GM19455 (cell line): ENCODE results near the gene GBX2.

Source experiments
- ATAC-seq: cut with Tn5 transposase; IDR thresholded peaks from one replicate; pipeline ENCODE4 v1.9.1; 2021; ENCODE audit not compliant: unreplicated experiment

GBX2 gene

GRCh38 chr2:236168110-236169080 lies at the start of gene GBX2:
TSS of gene GBX2 (minus strand) at chr2:236168386. CDS start at chr2:236167971, 415 bp downstream.
- ATAC-seq: no peak

GRCh38 chr2:236217926-236218325 lies 49.7 kb upstream of the GBX2 start:
- no peak for ATAC-seq

- ATAC-seq: no peak
Measured at GRCh38 chr2:236216711-236217110, 48.5 kb upstream of the GBX2 start.

GRCh38 chr2:236215761-236216333 lies 47.7 kb upstream of the GBX2 start:
- ATAC-seq: no peak

GRCh38 chr2:236215196-236215595 lies 47.0 kb upstream of the GBX2 start:
- no peak for ATAC-seq

- ATAC-seq: no peak
Measured at GRCh38 chr2:236214376-236214995, 46.3 kb upstream of the GBX2 start.

GRCh38 chr2:236211296-236211695 lies 43.1 kb upstream of the GBX2 start:
- ATAC-seq: no peak

GRCh38 chr2:236210536-236210935 lies 42.4 kb upstream of the GBX2 start:
- ATAC-seq: no peak

- ATAC-seq: no peak
Measured at GRCh38 chr2:236209996-236210395, 41.8 kb upstream of the GBX2 start.

DNA sequence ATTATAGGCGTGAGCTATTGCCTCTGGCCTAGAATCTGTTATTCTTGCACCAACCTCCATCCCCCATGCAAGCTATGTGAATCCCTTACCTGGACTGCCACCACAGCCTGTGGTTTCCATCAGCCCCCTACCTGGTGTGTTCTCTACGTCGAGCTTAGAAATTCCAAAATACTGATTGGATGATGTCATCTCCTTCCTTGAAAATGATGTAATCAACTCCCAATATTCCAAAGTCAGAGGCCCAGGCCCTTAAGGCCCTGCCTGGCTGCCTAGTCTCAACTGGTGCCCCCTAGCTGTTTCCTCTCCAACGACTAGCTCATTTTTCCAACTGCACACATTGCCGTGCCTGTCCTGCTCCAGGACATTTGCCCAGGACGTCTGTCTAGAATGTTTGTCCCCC lies 41.3 kb upstream of the GBX2 start:
- ATAC-seq: no peak

DNA sequence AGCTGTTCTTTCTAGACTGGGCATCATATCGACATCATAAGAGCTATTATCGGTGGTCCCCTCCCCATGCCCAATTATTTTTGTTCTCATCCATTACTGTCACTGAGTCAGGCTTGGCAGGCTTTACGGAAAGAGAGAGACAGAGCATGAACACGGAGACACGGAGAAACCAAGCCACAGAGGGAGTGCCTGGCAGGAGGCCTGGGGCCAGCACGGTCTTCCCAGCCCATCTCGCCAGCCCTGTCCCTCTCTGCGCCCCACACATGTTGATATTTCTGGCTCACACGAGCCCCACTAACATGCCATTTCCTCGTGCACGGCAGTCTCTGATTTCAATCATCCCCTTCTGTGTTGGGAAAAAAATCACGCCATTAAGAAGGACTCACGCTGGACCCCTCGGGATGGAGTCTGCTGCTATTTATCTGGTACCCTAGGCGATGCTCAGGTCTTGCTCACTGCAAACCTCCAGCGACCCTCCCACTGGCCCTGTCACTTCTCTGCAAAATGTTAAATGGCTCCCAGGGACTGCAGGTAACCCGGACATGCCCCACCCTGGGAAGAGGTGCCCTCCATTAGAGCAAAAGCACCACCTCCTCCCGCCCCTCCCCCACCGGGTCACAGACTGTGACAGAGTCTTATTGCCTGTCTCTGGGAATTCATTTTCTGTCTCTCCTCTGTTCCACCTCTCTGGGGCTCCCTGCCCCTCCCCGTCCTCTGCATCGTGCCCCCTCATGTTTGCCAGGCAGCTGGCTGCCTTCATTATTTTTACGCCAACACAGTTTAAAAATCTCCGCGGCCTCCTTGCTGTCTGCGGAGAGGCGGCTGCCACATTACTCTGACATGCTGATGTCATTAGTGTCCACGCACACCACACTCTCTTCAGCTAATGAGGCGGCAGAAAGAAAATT lies 40.1 kb upstream of the GBX2 start:
- no peak for ATAC-seq

DNA sequence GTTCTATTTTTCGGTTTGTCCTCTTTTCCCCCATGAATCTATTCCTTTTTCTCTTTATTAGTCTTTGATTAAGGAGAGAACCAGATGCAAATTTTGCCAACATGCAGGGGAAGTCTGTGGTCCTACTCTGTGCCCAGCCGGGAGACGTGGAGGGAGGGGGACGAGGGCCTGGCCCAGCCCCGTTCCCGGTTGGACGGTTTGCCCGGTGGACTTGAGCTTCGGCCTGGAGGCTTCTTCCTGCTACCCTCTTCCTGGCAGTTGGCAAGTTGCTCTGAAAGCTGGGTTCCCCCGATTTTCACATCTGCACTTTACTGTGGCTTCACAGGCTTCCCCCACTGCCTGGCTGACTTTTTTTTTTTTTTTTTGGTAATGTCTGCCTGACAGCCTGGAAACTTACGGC lies 39.3 kb upstream of the GBX2 start:
- no peak for ATAC-seq

DNA sequence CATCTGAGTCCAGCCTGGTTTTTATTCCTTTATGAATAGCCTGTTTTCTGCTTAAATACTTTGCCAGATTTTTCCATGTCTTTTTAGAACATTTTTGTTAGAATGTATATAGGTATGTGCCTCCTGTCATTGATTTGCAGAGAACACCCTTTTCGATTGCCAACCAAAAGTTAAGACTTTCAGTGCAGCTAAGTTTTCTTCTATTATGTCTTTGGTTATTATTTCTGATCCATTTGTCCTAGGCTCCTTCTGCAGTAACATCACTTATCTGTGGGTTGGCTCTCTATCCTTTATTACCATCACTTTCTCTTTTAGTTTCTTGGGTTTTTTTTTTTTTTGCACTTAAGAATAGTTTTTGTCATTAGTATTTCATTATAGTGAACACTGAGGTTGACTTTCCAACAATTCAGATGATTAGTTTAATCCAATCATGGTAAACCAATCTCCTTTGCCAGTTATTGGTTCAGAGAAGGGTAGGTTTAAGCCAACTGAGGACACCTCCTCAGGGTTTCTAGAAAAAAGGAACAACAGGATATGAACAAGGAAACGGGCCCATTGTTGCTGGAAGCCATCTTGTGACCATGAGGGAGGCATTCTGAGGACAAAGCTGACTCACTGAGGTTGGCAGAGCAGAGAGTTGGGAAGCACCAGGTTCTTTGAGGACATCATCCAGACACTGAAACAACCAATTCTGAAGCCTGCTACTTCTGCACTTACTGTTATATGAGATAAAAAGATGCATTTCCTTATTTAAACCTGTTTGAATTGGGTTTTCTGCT lies 37.9 kb upstream of the GBX2 start:
- ATAC-seq: no peak

- no peak for ATAC-seq
Measured at GRCh38 chr2:236204953-236205352, 36.8 kb upstream of the GBX2 start.

- ATAC-seq: no peak
Measured at GRCh38 chr2:236200378-236200777, 32.2 kb upstream of the GBX2 start.

- ATAC-seq: no peak
Measured at GRCh38 chr2:236196366-236196765, 28.2 kb upstream of the GBX2 start.

DNA sequence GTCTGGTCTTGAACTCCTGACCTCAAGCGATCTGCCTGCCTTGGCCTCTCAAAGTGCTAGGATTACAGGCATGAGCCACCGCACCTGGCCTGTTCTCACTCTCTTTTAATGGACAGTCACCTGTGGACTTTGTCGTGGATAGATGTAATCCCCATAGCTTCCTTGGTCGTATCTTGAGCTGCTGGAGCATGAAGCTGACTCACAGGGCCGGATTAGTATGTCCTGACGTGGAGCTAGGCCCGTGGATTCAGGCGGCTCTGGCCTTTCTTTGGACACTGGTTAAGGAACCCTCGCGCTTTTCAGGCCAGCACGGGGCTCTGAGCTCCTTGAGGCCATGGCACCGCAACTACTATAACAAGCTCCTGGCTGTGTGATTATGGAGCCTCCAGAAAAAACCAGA lies 27.5 kb upstream of the GBX2 start:
- ATAC-seq: no peak

DNA sequence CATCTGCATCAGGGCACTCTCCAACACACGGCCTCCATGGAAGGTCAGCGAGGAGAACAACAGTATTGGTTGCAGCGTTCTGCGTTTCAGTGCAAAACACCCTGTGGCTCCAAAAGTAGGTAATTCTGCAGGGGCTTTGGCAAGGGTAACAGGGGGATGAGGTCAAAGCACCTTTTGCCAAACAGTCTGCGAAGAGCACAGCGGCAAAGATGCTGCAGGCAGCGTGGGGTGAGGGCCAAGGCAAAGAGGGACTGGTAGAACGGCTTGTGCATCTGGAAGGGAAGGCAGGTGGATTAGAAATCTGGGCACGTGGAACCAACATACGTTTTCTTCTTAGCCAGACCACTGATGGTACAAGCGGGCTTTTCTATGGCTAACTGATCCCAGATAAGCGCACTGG lies 26.6 kb upstream of the GBX2 start:
- ATAC-seq: no peak

DNA sequence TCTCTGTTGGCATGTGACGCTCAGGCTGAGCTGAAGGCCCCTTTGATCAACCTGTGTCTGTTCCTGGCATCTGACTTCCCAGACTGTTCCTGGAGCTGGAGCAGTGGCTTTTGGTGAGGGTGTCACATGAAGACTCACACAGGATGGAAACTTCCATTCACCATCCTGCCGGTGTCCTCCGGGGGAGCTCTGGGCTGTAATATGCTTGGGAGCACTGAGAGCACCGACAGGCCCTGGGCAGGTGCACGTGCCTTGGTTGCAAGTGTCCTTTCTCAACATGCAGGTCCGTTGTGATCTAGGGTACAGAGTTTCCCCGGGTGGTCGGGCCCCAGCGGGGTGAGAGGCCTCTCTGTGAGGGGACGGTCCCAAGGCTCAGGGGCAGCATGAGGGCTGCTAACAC lies 24.8 kb upstream of the GBX2 start:
- no peak for ATAC-seq

DNA sequence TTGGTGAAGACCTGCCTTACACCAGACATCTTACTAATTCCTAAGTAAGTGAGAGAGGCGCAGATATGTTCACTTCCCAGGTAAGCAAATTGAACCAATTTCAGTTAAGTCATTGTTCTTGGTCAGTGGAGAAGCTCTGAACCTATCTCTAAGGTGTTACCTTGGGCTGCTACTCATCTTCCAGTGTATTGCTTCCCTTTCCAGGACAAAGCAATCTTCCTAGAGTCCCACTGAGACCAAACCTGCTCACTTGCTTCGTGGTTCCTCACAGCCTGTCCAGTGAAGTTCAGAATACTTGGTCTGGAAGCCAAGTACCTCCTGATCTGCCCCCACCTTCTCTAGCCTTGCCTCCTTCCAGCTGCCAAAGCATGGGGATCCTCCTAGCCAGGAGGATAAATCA lies 22.5 kb upstream of the GBX2 start:
- ATAC-seq: no peak
